ENCODE results near the gene STK24. TPM values are rescaled to one million over a fixed set of nuclear protein-coding genes. Genes with fewer than 3 reads are reported as not detected.

Gene STK24
- total and polyA plus RNA-seq, 7 donors, result 27.2 to 58.1 (median 34.3) TPM

GRCh38 chr13:98456413-98456845, 120.5 kb downstream of the STK24 start:
- H3K4me1 ChIP-seq, result peaks cover 6% of the 10 kb centered on the region
- H3K36me3 ChIP-seq (ENCODE audit: insufficient read depth in 1 of 2, low read depth in 1 of 2), result peaks cover 0 to 75% of the 10 kb centered on the region in 2 donors
- DNase-seq, result no peak
- no peaks in the 10 kb centered on the region for H3K9me3 ChIP-seq
- WGBS, 3 donors, result 88 to 94% (median 90%) methylated on average over 6 of the region's 6 CpGs
- H3K27ac ChIP-seq, result no peak overlapping the region
- intact Hi-C loops (cut with DNase I), result no loop called here
- H3K4me3 ChIP-seq, result no peak overlapping the region
- ATAC-seq, result no peak
- no peak for TF ChIP-seq CTCF (IDR thresholded peaks at IDR 0.05)
- no peaks in the 10 kb centered on the region for H3K27me3 ChIP-seq (ENCODE audit: insufficient read depth in 3 of 3, low read length in 2 of 3)

GRCh38 chr13:98454389-98454881, 122.5 kb downstream of the STK24 start:
- TF ChIP-seq CTCF (IDR thresholded peaks at IDR 0.05), result no peak
- H3K9me3 ChIP-seq, result no peaks in the 10 kb centered on the region
- DNase-seq (peak in 1 of 2 donors; percentile 51), ATAC-seq (peak; percentile 23 to 71 (median 58))
- H3K4me1 ChIP-seq, result peaks cover 24% of the 10 kb centered on the region
- H3K36me3 ChIP-seq (ENCODE audit: insufficient read depth in 1 of 2, low read depth in 1 of 2), result peaks cover 0 to 55% of the 10 kb centered on the region in 2 donors
- H3K27me3 ChIP-seq (ENCODE audit: insufficient read depth in 3 of 3, low read length in 2 of 3), result no peaks in the 10 kb centered on the region
- intact Hi-C loops (cut with DNase I), result no loop called here
- WGBS, 3 donors, result 5 to 11% (median 7%) methylated on average over 7 of the region's 7 CpGs
- peak overlapping the region; percentile 33 for H3K27ac ChIP-seq
- H3K4me3 ChIP-seq, result no peak overlapping the region

GRCh38 chr13:98452851-98453843, 123.8 kb downstream of the STK24 start:
- ATAC-seq, result no peak
- Histone ChIP-seq H3K4me3 (no peak overlapping the region), H3K27me3 (ENCODE audit: insufficient read depth in 3 of 3, low read length in 2 of 3) (no peaks in the 10 kb centered on the region), H3K4me1 (peaks cover 24% of the 10 kb centered on the region), H3K9me3 (no peaks in the 10 kb centered on the region), H3K27ac (no peak overlapping the region), H3K36me3 (ENCODE audit: insufficient read depth in 1 of 2, low read depth in 1 of 2) (peaks cover 0 to 53% of the 10 kb centered on the region in 2 donors)
- no peak for DNase-seq
- WGBS, 3 donors, result 58 to 76% (median 66%) methylated on average over 15 of the region's 15 CpGs
- intact Hi-C loops (cut with DNase I), result no loop called here
- no peak for TF ChIP-seq CTCF (IDR thresholded peaks at IDR 0.05)

GRCh38 chr13:98451676-98452470, 125.0 kb downstream of the STK24 start:
- peaks cover 0 to 52% of the 10 kb centered on the region in 2 donors for H3K36me3 ChIP-seq (ENCODE audit: insufficient read depth in 1 of 2, low read depth in 1 of 2)
- peak; percentile 48 to 75 for DNase-seq
- no peaks in the 10 kb centered on the region for H3K9me3 ChIP-seq
- no peak for TF ChIP-seq CTCF (IDR thresholded peaks at IDR 0.05)
- H3K27me3 ChIP-seq (ENCODE audit: insufficient read depth in 3 of 3, low read length in 2 of 3), result no peaks in the 10 kb centered on the region
- H3K27ac ChIP-seq, result peak overlapping the region; percentile 58
- peak in 3 of 4 donors; percentile 35 to 49 (median 38) for ATAC-seq
- no peak overlapping the region for H3K4me3 ChIP-seq
- peaks cover 24% of the 10 kb centered on the region for H3K4me1 ChIP-seq
- 54 to 75% (median 57%) methylated on average over 23 of the region's 23 CpGs for WGBS, 3 donors
- intact Hi-C loops (cut with DNase I), result no loop called here
